Measurements from ENCODE around the gene TMEM14B.

- TF ChIP-seq, protein P1, sequence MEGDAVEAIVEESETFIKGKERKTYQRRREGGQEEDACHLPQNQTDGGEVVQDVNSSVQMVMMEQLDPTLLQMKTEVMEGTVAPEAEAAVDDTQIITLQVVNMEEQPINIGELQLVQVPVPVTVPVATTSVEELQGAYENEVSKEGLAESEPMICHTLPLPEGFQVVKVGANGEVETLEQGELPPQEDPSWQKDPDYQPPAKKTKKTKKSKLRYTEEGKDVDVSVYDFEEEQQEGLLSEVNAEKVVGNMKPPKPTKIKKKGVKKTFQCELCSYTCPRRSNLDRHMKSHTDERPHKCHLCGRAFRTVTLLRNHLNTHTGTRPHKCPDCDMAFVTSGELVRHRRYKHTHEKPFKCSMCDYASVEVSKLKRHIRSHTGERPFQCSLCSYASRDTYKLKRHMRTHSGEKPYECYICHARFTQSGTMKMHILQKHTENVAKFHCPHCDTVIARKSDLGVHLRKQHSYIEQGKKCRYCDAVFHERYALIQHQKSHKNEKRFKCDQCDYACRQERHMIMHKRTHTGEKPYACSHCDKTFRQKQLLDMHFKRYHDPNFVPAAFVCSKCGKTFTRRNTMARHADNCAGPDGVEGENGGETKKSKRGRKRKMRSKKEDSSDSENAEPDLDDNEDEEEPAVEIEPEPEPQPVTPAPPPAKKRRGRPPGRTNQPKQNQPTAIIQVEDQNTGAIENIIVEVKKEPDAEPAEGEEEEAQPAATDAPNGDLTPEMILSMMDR (IDR thresholded peaks at IDR 0.05): no peak
- TF ChIP-seq POLR2A (IDR thresholded peaks at IDR 0.05): no peak
Measured at GRCh38 chr6:10733151-10733715, 14.4 kb upstream of the TMEM14B start.

Data from heart left ventricle (tissue), 13 donors.